ENCODE results near the gene UBE3B.

DNA sequence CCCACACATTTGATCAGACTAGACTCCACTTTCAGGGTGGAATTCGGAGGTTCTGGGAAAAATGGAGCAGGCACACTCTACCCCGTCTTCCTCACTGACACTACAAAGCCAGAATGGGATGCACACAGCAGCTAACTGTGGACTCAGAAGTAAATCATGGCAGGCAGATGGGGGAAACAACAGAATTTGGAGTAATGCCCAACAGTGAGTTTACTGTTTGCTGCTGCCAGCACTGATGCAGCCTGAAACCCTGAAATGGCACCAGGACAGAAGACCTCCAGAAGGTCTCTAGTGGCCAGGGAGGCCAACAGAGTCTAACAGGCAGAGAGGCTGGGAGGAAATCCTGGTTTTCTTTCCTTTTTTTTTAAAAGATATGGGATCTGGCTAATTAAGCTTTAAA, 24.9 kb upstream of the UBE3B start:
- no peak for TF ChIP-seq NR1H2 (CRISPR knock-in tag; IDR thresholded peaks at IDR 0.05)
- TF ChIP-seq, protein P1, sequence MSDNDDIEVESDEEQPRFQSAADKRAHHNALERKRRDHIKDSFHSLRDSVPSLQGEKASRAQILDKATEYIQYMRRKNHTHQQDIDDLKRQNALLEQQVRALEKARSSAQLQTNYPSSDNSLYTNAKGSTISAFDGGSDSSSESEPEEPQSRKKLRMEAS (CRISPR knock-in tag; IDR thresholded peaks at IDR 0.05): no peak
- TF ChIP-seq, protein P2, sequence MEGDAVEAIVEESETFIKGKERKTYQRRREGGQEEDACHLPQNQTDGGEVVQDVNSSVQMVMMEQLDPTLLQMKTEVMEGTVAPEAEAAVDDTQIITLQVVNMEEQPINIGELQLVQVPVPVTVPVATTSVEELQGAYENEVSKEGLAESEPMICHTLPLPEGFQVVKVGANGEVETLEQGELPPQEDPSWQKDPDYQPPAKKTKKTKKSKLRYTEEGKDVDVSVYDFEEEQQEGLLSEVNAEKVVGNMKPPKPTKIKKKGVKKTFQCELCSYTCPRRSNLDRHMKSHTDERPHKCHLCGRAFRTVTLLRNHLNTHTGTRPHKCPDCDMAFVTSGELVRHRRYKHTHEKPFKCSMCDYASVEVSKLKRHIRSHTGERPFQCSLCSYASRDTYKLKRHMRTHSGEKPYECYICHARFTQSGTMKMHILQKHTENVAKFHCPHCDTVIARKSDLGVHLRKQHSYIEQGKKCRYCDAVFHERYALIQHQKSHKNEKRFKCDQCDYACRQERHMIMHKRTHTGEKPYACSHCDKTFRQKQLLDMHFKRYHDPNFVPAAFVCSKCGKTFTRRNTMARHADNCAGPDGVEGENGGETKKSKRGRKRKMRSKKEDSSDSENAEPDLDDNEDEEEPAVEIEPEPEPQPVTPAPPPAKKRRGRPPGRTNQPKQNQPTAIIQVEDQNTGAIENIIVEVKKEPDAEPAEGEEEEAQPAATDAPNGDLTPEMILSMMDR (IDR thresholded peaks at IDR 0.05): no peak
- TF ChIP-seq CBFB (CRISPR knock-in tag; IDR thresholded peaks at IDR 0.05; ENCODE audit: low read depth): no peak
- no peak for TF ChIP-seq SP1 (CRISPR knock-in tag; conservative IDR thresholded peaks at IDR 0.05)
- TF ChIP-seq, protein P3, sequence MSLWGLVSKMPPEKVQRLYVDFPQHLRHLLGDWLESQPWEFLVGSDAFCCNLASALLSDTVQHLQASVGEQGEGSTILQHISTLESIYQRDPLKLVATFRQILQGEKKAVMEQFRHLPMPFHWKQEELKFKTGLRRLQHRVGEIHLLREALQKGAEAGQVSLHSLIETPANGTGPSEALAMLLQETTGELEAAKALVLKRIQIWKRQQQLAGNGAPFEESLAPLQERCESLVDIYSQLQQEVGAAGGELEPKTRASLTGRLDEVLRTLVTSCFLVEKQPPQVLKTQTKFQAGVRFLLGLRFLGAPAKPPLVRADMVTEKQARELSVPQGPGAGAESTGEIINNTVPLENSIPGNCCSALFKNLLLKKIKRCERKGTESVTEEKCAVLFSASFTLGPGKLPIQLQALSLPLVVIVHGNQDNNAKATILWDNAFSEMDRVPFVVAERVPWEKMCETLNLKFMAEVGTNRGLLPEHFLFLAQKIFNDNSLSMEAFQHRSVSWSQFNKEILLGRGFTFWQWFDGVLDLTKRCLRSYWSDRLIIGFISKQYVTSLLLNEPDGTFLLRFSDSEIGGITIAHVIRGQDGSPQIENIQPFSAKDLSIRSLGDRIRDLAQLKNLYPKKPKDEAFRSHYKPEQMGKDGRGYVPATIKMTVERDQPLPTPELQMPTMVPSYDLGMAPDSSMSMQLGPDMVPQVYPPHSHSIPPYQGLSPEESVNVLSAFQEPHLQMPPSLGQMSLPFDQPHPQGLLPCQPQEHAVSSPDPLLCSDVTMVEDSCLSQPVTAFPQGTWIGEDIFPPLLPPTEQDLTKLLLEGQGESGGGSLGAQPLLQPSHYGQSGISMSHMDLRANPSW (CRISPR knock-in tag; conservative IDR thresholded peaks at IDR 0.05; ENCODE audit: low read depth): no peak
- TF ChIP-seq, protein P4, sequence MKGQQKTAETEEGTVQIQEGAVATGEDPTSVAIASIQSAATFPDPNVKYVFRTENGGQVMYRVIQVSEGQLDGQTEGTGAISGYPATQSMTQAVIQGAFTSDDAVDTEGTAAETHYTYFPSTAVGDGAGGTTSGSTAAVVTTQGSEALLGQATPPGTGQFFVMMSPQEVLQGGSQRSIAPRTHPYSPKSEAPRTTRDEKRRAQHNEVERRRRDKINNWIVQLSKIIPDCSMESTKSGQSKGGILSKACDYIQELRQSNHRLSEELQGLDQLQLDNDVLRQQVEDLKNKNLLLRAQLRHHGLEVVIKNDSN (CRISPR knock-in tag; IDR thresholded peaks at IDR 0.05): no peak
- TF ChIP-seq, protein P5, sequence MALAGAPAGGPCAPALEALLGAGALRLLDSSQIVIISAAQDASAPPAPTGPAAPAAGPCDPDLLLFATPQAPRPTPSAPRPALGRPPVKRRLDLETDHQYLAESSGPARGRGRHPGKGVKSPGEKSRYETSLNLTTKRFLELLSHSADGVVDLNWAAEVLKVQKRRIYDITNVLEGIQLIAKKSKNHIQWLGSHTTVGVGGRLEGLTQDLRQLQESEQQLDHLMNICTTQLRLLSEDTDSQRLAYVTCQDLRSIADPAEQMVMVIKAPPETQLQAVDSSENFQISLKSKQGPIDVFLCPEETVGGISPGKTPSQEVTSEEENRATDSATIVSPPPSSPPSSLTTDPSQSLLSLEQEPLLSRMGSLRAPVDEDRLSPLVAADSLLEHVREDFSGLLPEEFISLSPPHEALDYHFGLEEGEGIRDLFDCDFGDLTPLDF (CRISPR knock-in tag; IDR thresholded peaks at IDR 0.05): no peak
- TF ChIP-seq TP53 (CRISPR knock-in tag; IDR thresholded peaks at IDR 0.05): no peak
- no peak for TF ChIP-seq GABPB1 (CRISPR knock-in tag; IDR thresholded peaks at IDR 0.05)
- no peak for TF ChIP-seq MXD4 (CRISPR knock-in tag; IDR thresholded peaks at IDR 0.05; ENCODE audit: borderline replicate concordance)
- TF ChIP-seq, protein P6, sequence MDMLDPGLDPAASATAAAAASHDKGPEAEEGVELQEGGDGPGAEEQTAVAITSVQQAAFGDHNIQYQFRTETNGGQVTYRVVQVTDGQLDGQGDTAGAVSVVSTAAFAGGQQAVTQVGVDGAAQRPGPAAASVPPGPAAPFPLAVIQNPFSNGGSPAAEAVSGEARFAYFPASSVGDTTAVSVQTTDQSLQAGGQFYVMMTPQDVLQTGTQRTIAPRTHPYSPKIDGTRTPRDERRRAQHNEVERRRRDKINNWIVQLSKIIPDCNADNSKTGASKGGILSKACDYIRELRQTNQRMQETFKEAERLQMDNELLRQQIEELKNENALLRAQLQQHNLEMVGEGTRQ (CRISPR knock-in tag; IDR thresholded peaks at IDR 0.05): no peak
- no peak for TF ChIP-seq ZNF121 (CRISPR knock-in tag; IDR thresholded peaks at IDR 0.05)
